ENCODE results near the gene SRR. TPM values are rescaled to one million over a fixed set of nuclear protein-coding genes. Genes with fewer than 3 reads are reported as not detected.

Gene SRR
- total and polyA plus RNA-seq, 10 of the 15 experiments (the other 5 are each of a cell fraction or from before 2014, with no cell fraction given) = 11.7 to 33.9 (median 20.2) TPM

DNA sequence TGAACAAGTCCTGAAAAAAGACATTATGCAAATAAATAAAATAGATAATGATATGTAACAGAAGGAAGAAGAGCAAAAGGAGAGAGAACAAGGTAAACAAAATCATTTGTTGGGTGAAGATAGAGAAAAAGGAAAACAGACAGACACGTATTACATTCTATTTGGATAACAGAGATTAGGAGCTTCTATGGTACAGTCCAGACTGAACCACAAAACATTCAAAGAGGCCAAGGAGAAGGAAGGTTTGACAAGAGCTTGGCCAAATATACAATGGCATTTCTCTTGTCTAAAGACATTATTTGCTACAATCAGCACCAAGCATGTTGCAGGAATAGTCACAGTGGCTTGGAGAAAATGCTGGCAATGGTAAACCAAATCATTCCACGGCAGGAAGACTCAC lies 29.3 kb upstream of the SRR start:
- RAD21 ChIA-PET (ENCODE audit: unreplicated experiment) = no interaction called here

More for the DNA sequence above, 29.3 kb upstream of the SRR start:
- H3K36me3 ChIP-seq (ENCODE audit: control insufficient read depth in 2 of 2, insufficient read depth in 2 of 2, low read length in 1 of 2) = peaks cover under 1 to 16% of the 10 kb centered on the region in 2 experiments
- no peak overlapping the region for H3K4me3 ChIP-seq
- TF ChIP-seq, protein P1, sequence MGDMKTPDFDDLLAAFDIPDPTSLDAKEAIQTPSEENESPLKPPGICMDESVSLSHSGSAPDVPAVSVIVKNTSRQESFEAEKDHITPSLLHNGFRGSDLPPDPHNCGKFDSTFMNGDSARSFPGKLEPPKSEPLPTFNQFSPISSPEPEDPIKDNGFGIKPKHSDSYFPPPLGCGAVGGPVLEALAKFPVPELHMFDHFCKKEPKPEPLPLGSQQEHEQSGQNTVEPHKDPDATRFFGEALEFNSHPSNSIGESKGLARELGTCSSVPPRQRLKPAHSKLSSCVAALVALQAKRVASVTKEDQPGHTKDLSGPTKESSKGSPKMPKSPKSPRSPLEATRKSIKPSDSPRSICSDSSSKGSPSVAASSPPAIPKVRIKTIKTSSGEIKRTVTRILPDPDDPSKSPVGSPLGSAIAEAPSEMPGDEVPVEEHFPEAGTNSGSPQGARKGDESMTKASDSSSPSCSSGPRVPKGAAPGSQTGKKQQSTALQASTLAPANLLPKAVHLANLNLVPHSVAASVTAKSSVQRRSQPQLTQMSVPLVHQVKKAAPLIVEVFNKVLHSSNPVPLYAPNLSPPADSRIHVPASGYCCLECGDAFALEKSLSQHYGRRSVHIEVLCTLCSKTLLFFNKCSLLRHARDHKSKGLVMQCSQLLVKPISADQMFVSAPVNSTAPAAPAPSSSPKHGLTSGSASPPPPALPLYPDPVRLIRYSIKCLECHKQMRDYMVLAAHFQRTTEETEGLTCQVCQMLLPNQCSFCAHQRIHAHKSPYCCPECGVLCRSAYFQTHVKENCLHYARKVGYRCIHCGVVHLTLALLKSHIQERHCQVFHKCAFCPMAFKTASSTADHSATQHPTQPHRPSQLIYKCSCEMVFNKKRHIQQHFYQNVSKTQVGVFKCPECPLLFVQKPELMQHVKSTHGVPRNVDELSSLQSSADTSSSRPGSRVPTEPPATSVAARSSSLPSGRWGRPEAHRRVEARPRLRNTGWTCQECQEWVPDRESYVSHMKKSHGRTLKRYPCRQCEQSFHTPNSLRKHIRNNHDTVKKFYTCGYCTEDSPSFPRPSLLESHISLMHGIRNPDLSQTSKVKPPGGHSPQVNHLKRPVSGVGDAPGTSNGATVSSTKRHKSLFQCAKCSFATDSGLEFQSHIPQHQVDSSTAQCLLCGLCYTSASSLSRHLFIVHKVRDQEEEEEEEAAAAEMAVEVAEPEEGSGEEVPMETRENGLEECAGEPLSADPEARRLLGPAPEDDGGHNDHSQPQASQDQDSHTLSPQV (IDR thresholded peaks at IDR 0.05) = no peak
- no peak for TF ChIP-seq MXI1 (IDR thresholded peaks at IDR 0.05; ENCODE audit: low read depth, low read length)
- H3K4me1 ChIP-seq (ENCODE audit: control insufficient read depth, insufficient read depth, low read length) = no peaks in the 10 kb centered on the region
- no peaks in the 10 kb centered on the region for H3K79me2 ChIP-seq (ENCODE audit: control insufficient read depth, insufficient read depth, low read length)
- H4K20me1 ChIP-seq (ENCODE audit: control insufficient read depth, insufficient read depth) = no peaks in the 10 kb centered on the region
- in situ Hi-C loops (cut with MboI) (no loop called here), intact Hi-C loops (cut with micrococcal nuclease; ENCODE audit: unreplicated experiment) (no loop called here)
- H2AFZ ChIP-seq (ENCODE audit: control insufficient read depth, low read depth, low read length) = no peak overlapping the region
- POLR2A ChIA-PET = interaction anchor here (1.0 kb wide), 1 partner anchor 14 kb away, joined by 3 read pairs; no protein-coding TSS in a partner anchor
- H3K27ac ChIP-seq (ENCODE audit: control insufficient read depth, insufficient read depth) = no peak overlapping the region
- CTCF ChIA-PET = no interaction called here
- DNase-seq (ENCODE audit: low read depth, low spot score) (no peak), ATAC-seq (no peak), FAIRE-seq (no peak)
- H3K4me2 ChIP-seq (ENCODE audit: control insufficient read depth, insufficient read depth) = no peak overlapping the region
- H3K9me3 ChIP-seq (replicated peaks; ENCODE audit: control insufficient read depth, insufficient read depth, low read length) = no peaks in the 10 kb centered on the region
- BruUV-seq (replicated peaks) = no TSS peak
- WGBS (ENCODE audit: insufficient coverage, insufficient replicate concordance, low lambda C conversion rate, missing lambda C conversion rate) = 84% methylated on average over 2 of the region's 2 CpGs
- SMC1A ChIA-PET (ENCODE audit: uncharacterized antibody, unreplicated experiment) = no interaction called here
- no peaks in the 10 kb centered on the region for H3K27me3 ChIP-seq (replicated peaks in 1 of 2; ENCODE audit: control insufficient read depth in 2 of 2, insufficient read depth in 2 of 2, low read length in 1 of 2)
- H3K9ac ChIP-seq (ENCODE audit: control insufficient read depth, insufficient read depth, low read length) = no peak overlapping the region
